Occipital lobe (tissue), 2 donors: ENCODE results near the gene ZCCHC14. TPM values are rescaled to one million over a fixed set of nuclear protein-coding genes. Genes with fewer than 3 reads are reported as not detected.
"Not testable (repeated sequence)": the region's sequence is repeated elsewhere in the genome, so short reads cannot be mapped to it uniquely, and the experiment has no call there.

ENCODE experiments used
- DNase-seq: peaks from one replicate; lab custom pipeline; 2025; lab: John Stamatoyannopoulos, UW
- total RNA-seq: library from RNA; depleted of rRNA; stranded (reverse); fragments of >200 nt; gene quantifications from one replicate; pipeline ENCODE4 v1.2.3, GENCODE V29; 2014

Gene ZCCHC14
- total RNA-seq, 1 donor from 2014 or later, result 33.2 TPM

GRCh38 chr16:87366288-87366687 is 126.5 kb downstream of the ZCCHC14 start:
- DNase-seq, result no peak

GRCh38 chr16:87365021-87365713 is 127.7 kb downstream of the ZCCHC14 start:
- no peak for DNase-seq

GRCh38 chr16:87363771-87364455 is 128.9 kb downstream of the ZCCHC14 start:
- no peak for DNase-seq

GRCh38 chr16:87362828-87363559 is 129.8 kb downstream of the ZCCHC14 start:
- DNase-seq, result not testable (repeated sequence)

GRCh38 chr16:87361916-87362619 is 130.8 kb downstream of the ZCCHC14 start:
- DNase-seq, result no peak

- no peak for DNase-seq
Measured at GRCh38 chr16:87360862-87361610, 131.8 kb downstream of the ZCCHC14 start.

- DNase-seq, result no peak
Measured at GRCh38 chr16:87359121-87359520, 133.7 kb downstream of the ZCCHC14 start.

GRCh38 chr16:87358696-87359095 is 134.1 kb downstream of the ZCCHC14 start:
- DNase-seq, result no peak

GRCh38 chr16:87358250-87358649 is 134.6 kb downstream of the ZCCHC14 start:
- no peak for DNase-seq

- DNase-seq, result no peak
Measured at GRCh38 chr16:87356491-87356853, 136.4 kb downstream of the ZCCHC14 start.

Other genes with a start within 250 kb of the ZCCHC14 start
- gene C16orf95, start 175.6 kb downstream of the ZCCHC14 start, total RNA-seq, result 3.1 TPM
- gene FBXO31, start 109.2 kb downstream of the ZCCHC14 start, total RNA-seq, result 25.6 TPM
- gene MAP1LC3B, start 100.7 kb downstream of the ZCCHC14 start, total RNA-seq, result 18.2 TPM
- 56.0 TPM for gene JPH3, start 109.5 kb upstream of the ZCCHC14 start, total RNA-seq